ENCODE data around the gene EDEM3. TPM values are rescaled to one million over a fixed set of nuclear protein-coding genes. Genes with fewer than 3 reads are reported as not detected.

EDEM3 gene
- polyA plus RNA-seq, 1 donor from 2014 or later: 49.5 TPM

GRCh38 chr1:184648856-184649201 is 105.8 kb downstream of the EDEM3 start:
- no peak overlapping the region for H2AFZ ChIP-seq (ENCODE audit: low read depth, low read length)
- H3K36me3 ChIP-seq (ENCODE audit: insufficient read depth, low read length): no peaks in the 10 kb centered on the region
- no peaks in the 10 kb centered on the region for H3K79me2 ChIP-seq (replicated peaks; ENCODE audit: insufficient read depth, low read length)
- no peak overlapping the region for H3K9ac ChIP-seq (ENCODE audit: low read length)
- H3K9me3 ChIP-seq (ENCODE audit: low read length): no peaks in the 10 kb centered on the region
- H3K4me3 ChIP-seq (ENCODE audit: low read length): no peak overlapping the region
- H3K9me2 ChIP-seq (ENCODE audit: insufficient read depth, low read length): no peaks in the 10 kb centered on the region
- no peak overlapping the region for H3K27ac ChIP-seq (ENCODE audit: low read length)
- H3K4me2 ChIP-seq (ENCODE audit: low read length): no peak overlapping the region
- H4K20me1 ChIP-seq (ENCODE audit: insufficient read depth): no peaks in the 10 kb centered on the region
- no peaks in the 10 kb centered on the region for H3K27me3 ChIP-seq (ENCODE audit: insufficient read depth, low read depth, low read length)
- H3F3A ChIP-seq (ENCODE audit: insufficient read depth, low read length, poor library complexity, severe bottlenecking): no peaks in the 10 kb centered on the region
- TF ChIP-seq RAD21 (conservative IDR thresholded peaks at IDR 0.05): no peak
- no peak for TF ChIP-seq EZH2 (IDR thresholded peaks at IDR 0.05; ENCODE audit: borderline replicate concordance, insufficient read depth, low read length, poor library complexity, severe bottlenecking)
- no peak for TF ChIP-seq SMC3 (conservative IDR thresholded peaks at IDR 0.05; ENCODE audit: poor library complexity)
- TF ChIP-seq TAF1 (IDR thresholded peaks at IDR 0.05; ENCODE audit: low read depth): no peak
- TF ChIP-seq POLR2AphosphoS5 (IDR thresholded peaks at IDR 0.05): no peak
- no peak for TF ChIP-seq EP300 (conservative IDR thresholded peaks at IDR 0.05; ENCODE audit: poor library complexity, severe bottlenecking)
- no peak for TF ChIP-seq REST (IDR thresholded peaks at IDR 0.05; ENCODE audit: borderline replicate concordance)
- no peak for TF ChIP-seq CTCF (IDR thresholded peaks at IDR 0.05; ENCODE audit: poor library complexity, severe bottlenecking)
- TF ChIP-seq MXI1 (conservative IDR thresholded peaks at IDR 0.05; ENCODE audit: poor library complexity, severe bottlenecking): no peak

GRCh38 chr1:184648160-184648855 is 106.3 kb downstream of the EDEM3 start:
- Histone ChIP-seq H3K27ac (ENCODE audit: low read length) (no peak overlapping the region), H3K79me2 (replicated peaks; ENCODE audit: insufficient read depth, low read length) (no peaks in the 10 kb centered on the region), H3K4me3 (ENCODE audit: low read length) (no peak overlapping the region), H3F3A (ENCODE audit: insufficient read depth, low read length, poor library complexity, severe bottlenecking) (no peaks in the 10 kb centered on the region), H3K4me2 (ENCODE audit: low read length) (no peak overlapping the region), H3K36me3 (ENCODE audit: insufficient read depth, low read length) (no peaks in the 10 kb centered on the region), H3K9me2 (ENCODE audit: insufficient read depth, low read length) (no peaks in the 10 kb centered on the region), H3K9me3 (ENCODE audit: low read length) (no peaks in the 10 kb centered on the region), H3K9ac (ENCODE audit: low read length) (no peak overlapping the region), H4K20me1 (ENCODE audit: insufficient read depth) (no peaks in the 10 kb centered on the region), H3K27me3 (ENCODE audit: insufficient read depth, low read depth, low read length) (no peaks in the 10 kb centered on the region), H2AFZ (ENCODE audit: low read depth, low read length) (no peak overlapping the region)
- TF ChIP-seq TAF1 (IDR thresholded peaks at IDR 0.05; ENCODE audit: low read depth) (no peak), MXI1 (conservative IDR thresholded peaks at IDR 0.05; ENCODE audit: poor library complexity, severe bottlenecking) (no peak), EP300 (conservative IDR thresholded peaks at IDR 0.05; ENCODE audit: poor library complexity, severe bottlenecking) (no peak), REST (IDR thresholded peaks at IDR 0.05; ENCODE audit: borderline replicate concordance) (no peak)
